WTC11 (cell line): ENCODE results near the gene ZFAND3. TPM values are rescaled to one million over a fixed set of nuclear protein-coding genes. Genes with fewer than 3 reads are reported as not detected.
A peak's percentile ranks its signal among the peaks of the same experiment; 100 is the strongest.

Experiments
- ATAC-seq: fragments of 200-7000 bp; cut with Tn5 transposase; 2 replicates; pipeline ENCODE4 v1.10.0; 2021; ENCODE audit warnings: mild to moderate bottlenecking, moderate library complexity
- CTCF ChIA-PET: fragments of 300-600 bp; sonication (Branson Sonifier 250); formaldehyde crosslinking; loops from one replicate; lab custom pipeline; 2021; ENCODE audit warnings: antibody characterized with exemption; lab: Charles Lee
- POLR2A ChIA-PET: fragments of 350-600 bp; sonication (Branson Sonifier 250); formaldehyde crosslinking; loops from one replicate; lab custom pipeline; 2021; ENCODE audit warnings: antibody characterized with exemption; lab: Charles Lee
- DNase-seq: peaks from one replicate; pipeline ENCODE4 v3.0.0; 2021; ENCODE audit warnings: low spot score
- H3K27ac Mint-ChIP-seq: 2 replicates; pipeline ENCODE4 v1.8.0; 2021; ENCODE audit warnings: mixed read lengths
- H3K27me3 Mint-ChIP-seq: 2 replicates; pipeline ENCODE4 v1.8.0; 2021; ENCODE audit warnings: low read depth, mild to moderate bottlenecking, moderate library complexity, mixed read lengths
- H3K36me3 Mint-ChIP-seq: 2 replicates; pipeline ENCODE4 v1.8.0; 2021; ENCODE audit warnings: mixed read lengths
- H3K4me1 Mint-ChIP-seq: 2 replicates; pipeline ENCODE4 v1.8.0; 2022; ENCODE audit warnings: mixed read lengths
- H3K4me3 Mint-ChIP-seq: 2 replicates; pipeline ENCODE4 v1.8.0; 2021; ENCODE audit warnings: mild to moderate bottlenecking, moderate library complexity, mixed read lengths
- H3K9me3 Mint-ChIP-seq: 2 replicates; pipeline ENCODE4 v1.8.0; 2021; ENCODE audit warnings: mixed read lengths
- ARID4B ChIP-seq: sonication (generic); formaldehyde crosslinking; IDR thresholded peaks from 2 replicates; pipeline ENCODE4 v1.8.0; 2023; ENCODE audit warnings: missing genetic modification reagents, mild to moderate bottlenecking, borderline replicate concordance
- ATF6 ChIP-seq: sonication (generic); formaldehyde crosslinking; IDR thresholded peaks from 2 replicates; pipeline ENCODE4 v1.8.1; 2023; ENCODE audit warnings: mild to moderate bottlenecking, missing genetic modification reagents
- CREB1 ChIP-seq: sonication (generic); formaldehyde crosslinking; IDR thresholded peaks from 2 replicates; pipeline ENCODE4 v1.8.0; 2023; ENCODE audit warnings: mild to moderate bottlenecking, missing genetic modification reagents
- E2F1 ChIP-seq: sonication (generic); formaldehyde crosslinking; IDR thresholded peaks from 2 replicates; pipeline ENCODE4 v1.8.0; 2022; ENCODE audit warnings: mild to moderate bottlenecking, missing genetic modification reagents
- EMX1 ChIP-seq: fragments of 250-450 bp; sonication (Bioruptor Pico); IDR thresholded peaks from 2 replicates; pipeline ENCODE4 v1.8.0; 2021; ENCODE audit warnings: mild to moderate bottlenecking
- FOXJ3 ChIP-seq: sonication (generic); formaldehyde crosslinking; IDR thresholded peaks from 2 replicates; pipeline ENCODE4 v1.9.0; 2021; ENCODE audit warnings: missing genetic modification reagents, mild to moderate bottlenecking, borderline replicate concordance
- MLX ChIP-seq: sonication (generic); formaldehyde crosslinking; IDR thresholded peaks from 2 replicates; pipeline ENCODE4 v1.8.1; 2023; ENCODE audit warnings: mild to moderate bottlenecking, missing genetic modification reagents, moderate library complexity
- NR3C1 ChIP-seq: sonication (generic); formaldehyde crosslinking; conservative IDR thresholded peaks from 2 replicates; pipeline ENCODE4 v1.8.1; 2023; ENCODE audit warnings: low read depth, mild to moderate bottlenecking, missing genetic modification reagents
- OVOL2 ChIP-seq: fragments of 250-450 bp; sonication (Bioruptor Pico); IDR thresholded peaks from 2 replicates; pipeline ENCODE4 v1.9.0; 2021; ENCODE audit warnings: mild to moderate bottlenecking, borderline replicate concordance
- PRDM15 ChIP-seq: sonication (generic); formaldehyde crosslinking; IDR thresholded peaks from 2 replicates; pipeline ENCODE4 v1.8.0; 2022; ENCODE audit warnings: missing genetic modification reagents
- PRRX2 ChIP-seq: fragments of 250-450 bp; sonication (Bioruptor Pico); IDR thresholded peaks from 2 replicates; pipeline ENCODE4 v1.8.0; 2021; ENCODE audit warnings: mild to moderate bottlenecking
- SMAD3 ChIP-seq: sonication (generic); formaldehyde crosslinking; IDR thresholded peaks from 2 replicates; pipeline ENCODE4 v1.8.0; 2022; ENCODE audit warnings: missing genetic modification reagents, mild to moderate bottlenecking, borderline replicate concordance
- SOX15 ChIP-seq: fragments of 250-450 bp; sonication (Bioruptor Pico); IDR thresholded peaks from 2 replicates; pipeline ENCODE4 v1.9.0; 2021; ENCODE audit warnings: mild to moderate bottlenecking
- SP1 ChIP-seq: sonication (generic); formaldehyde crosslinking; conservative IDR thresholded peaks from 2 replicates; pipeline ENCODE4 v1.8.1; 2022; ENCODE audit warnings: missing genetic modification reagents
- TEAD1 ChIP-seq: sonication (generic); formaldehyde crosslinking; IDR thresholded peaks from 2 replicates; pipeline ENCODE4 v1.8.0; 2022; ENCODE audit warnings: mild to moderate bottlenecking, missing genetic modification reagents
- TEAD4 ChIP-seq: sonication (generic); formaldehyde crosslinking; IDR thresholded peaks from 2 replicates; pipeline ENCODE4 v1.8.0; 2022; ENCODE audit warnings: mild to moderate bottlenecking, missing genetic modification reagents
- ZNF263 ChIP-seq: sonication (generic); formaldehyde crosslinking; IDR thresholded peaks from 2 replicates; pipeline ENCODE4 v1.8.1; 2022; ENCODE audit warnings: low read depth, mild to moderate bottlenecking, moderate library complexity, missing genetic modification reagents
- ZNF281 ChIP-seq: sonication (generic); formaldehyde crosslinking; IDR thresholded peaks from 2 replicates; pipeline ENCODE4 v1.8.0; 2023; ENCODE audit warnings: mild to moderate bottlenecking, missing genetic modification reagents
- ZNF671 ChIP-seq: fragments of 250-450 bp; sonication (Bioruptor Pico); IDR thresholded peaks from 2 replicates; pipeline ENCODE4 v1.8.0; 2021; ENCODE audit warnings: mild to moderate bottlenecking
- ZSCAN18 ChIP-seq: fragments of 250-450 bp; sonication (Bioruptor Pico); IDR thresholded peaks from 2 replicates; pipeline ENCODE4 v2.1.2; 2022; ENCODE audit warnings: mild to moderate bottlenecking, moderate library complexity
- total RNA-seq: library from RNA; stranded (reverse); gene quantifications from 3 replicates; pipeline ENCODE4 v1.2.3, GENCODE V29; 2021

Gene ZFAND3
- total RNA-seq, 1 experiment from 2014 or later, result 50.3 TPM

GRCh38 chr6:38177882-38178583 lies 358.5 kb downstream of the ZFAND3 start (continued):
- no peak for TF ChIP-seq ZNF281
- no peak for TF ChIP-seq NR3C1 (CRISPR knock-in tag)
- no peak for TF ChIP-seq ATF6 (CRISPR knock-in tag)
- TF ChIP-seq PRRX2 (CRISPR knock-in tag), result no peak
- TF ChIP-seq TEAD1 (CRISPR knock-in tag), result no peak
- no peak for TF ChIP-seq EMX1 (CRISPR knock-in tag)
- no peak for TF ChIP-seq SMAD3
- TF ChIP-seq PRDM15, result no peak
- TF ChIP-seq ZNF263 (CRISPR knock-in tag), result no peak
- no peak for TF ChIP-seq SOX15 (CRISPR knock-in tag)
- no peak for TF ChIP-seq MLX

- H3K4me3 Mint-ChIP-seq, result no peak overlapping the region
- DNase-seq, result no peak
- no peaks in the 10 kb centered on the region for H3K36me3 Mint-ChIP-seq
- ATAC-seq, result no peak
- no peaks in the 10 kb centered on the region for H3K9me3 Mint-ChIP-seq
- H3K4me1 Mint-ChIP-seq, result peaks cover 16% of the 10 kb centered on the region
- no peaks in the 10 kb centered on the region; the same call in 1 of the 2 replicates for H3K27me3 Mint-ChIP-seq
- CTCF ChIA-PET, result no interaction called here
- 0 out of 2 replicates have a peak overlapping the region, but pooled peaks have one; percentile 35 for H3K27ac Mint-ChIP-seq
- POLR2A ChIA-PET, result no interaction called here
- no peak for TF ChIP-seq TEAD4 (CRISPR knock-in tag)
- no peak for TF ChIP-seq ZSCAN18 (CRISPR knock-in tag)
- no peak for TF ChIP-seq CREB1 (CRISPR knock-in tag)
- TF ChIP-seq ARID4B (CRISPR knock-in tag), result no peak
- no peak for TF ChIP-seq FOXJ3 (CRISPR knock-in tag)
- TF ChIP-seq ZNF671 (CRISPR knock-in tag), result no peak
- TF ChIP-seq OVOL2, result no peak
- no peak for TF ChIP-seq NR3C1 (CRISPR knock-in tag)
- no peak for TF ChIP-seq E2F1 (CRISPR knock-in tag)
- no peak for TF ChIP-seq SP1 (CRISPR knock-in tag)
Measured at GRCh38 chr6:38178584-38178886, 359.0 kb downstream of the ZFAND3 start.
